PFSK-1 (cell line): ENCODE results near the gene RPS23.

Source experiments
- FOXP2 ChIP-seq: optimal IDR thresholded peaks from 2 replicates; pipeline ENCODE3; 2011; ENCODE audit warnings: borderline replicate concordance, control low read depth, inconsistent platforms; ENCODE audit not compliant: insufficient read depth; ENCODE audit errors: extremely low read length, extremely low read depth
- POLR2AphosphoS5 ChIP-seq: IDR thresholded peaks from 2 replicates; pipeline ENCODE4 v1.6.1; 2012; ENCODE audit warnings: low read depth, mild to moderate bottlenecking, control low read depth, low read length, moderate library complexity
- TAF1 ChIP-seq: IDR thresholded peaks from 2 replicates; pipeline ENCODE4 v1.6.1; 2012; ENCODE audit warnings: low read length, control low read depth, borderline replicate concordance; ENCODE audit not compliant: insufficient read depth
- TF ChIP-seq, protein P1 (sequence below), 2 experiments: IDR thresholded peaks; 2 replicates each; pipeline versions ENCODE4 v1.6.1 to v1.8.0; 2011 to 2012; ENCODE audit warnings: low read depth in 2 of 2, low read length in 2 of 2, control low read depth in 1 of 2, inconsistent platforms in 1 of 2, mild to moderate bottlenecking in 1 of 2, moderate library complexity in 1 of 2; ENCODE audit not compliant: insufficient read depth in 1 of 2

- TF ChIP-seq, protein P1, sequence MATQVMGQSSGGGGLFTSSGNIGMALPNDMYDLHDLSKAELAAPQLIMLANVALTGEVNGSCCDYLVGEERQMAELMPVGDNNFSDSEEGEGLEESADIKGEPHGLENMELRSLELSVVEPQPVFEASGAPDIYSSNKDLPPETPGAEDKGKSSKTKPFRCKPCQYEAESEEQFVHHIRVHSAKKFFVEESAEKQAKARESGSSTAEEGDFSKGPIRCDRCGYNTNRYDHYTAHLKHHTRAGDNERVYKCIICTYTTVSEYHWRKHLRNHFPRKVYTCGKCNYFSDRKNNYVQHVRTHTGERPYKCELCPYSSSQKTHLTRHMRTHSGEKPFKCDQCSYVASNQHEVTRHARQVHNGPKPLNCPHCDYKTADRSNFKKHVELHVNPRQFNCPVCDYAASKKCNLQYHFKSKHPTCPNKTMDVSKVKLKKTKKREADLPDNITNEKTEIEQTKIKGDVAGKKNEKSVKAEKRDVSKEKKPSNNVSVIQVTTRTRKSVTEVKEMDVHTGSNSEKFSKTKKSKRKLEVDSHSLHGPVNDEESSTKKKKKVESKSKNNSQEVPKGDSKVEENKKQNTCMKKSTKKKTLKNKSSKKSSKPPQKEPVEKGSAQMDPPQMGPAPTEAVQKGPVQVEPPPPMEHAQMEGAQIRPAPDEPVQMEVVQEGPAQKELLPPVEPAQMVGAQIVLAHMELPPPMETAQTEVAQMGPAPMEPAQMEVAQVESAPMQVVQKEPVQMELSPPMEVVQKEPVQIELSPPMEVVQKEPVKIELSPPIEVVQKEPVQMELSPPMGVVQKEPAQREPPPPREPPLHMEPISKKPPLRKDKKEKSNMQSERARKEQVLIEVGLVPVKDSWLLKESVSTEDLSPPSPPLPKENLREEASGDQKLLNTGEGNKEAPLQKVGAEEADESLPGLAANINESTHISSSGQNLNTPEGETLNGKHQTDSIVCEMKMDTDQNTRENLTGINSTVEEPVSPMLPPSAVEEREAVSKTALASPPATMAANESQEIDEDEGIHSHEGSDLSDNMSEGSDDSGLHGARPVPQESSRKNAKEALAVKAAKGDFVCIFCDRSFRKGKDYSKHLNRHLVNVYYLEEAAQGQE (IDR thresholded peaks at IDR 0.05; ENCODE audit: insufficient read depth in 1 of 2, low read depth in 2 of 2, low read length in 2 of 2), result no peak
- TF ChIP-seq TAF1 (no peak), POLR2AphosphoS5 (no peak), FOXP2 (no peak)
These were observed 17.9 kb upstream of the RPS23 start for GRCh38 chr5:82295959-82296531.
